B cell (primary cell): Measurements from ENCODE around the gene AGTRAP. TPM values are rescaled to one million over a fixed set of nuclear protein-coding genes. Genes with fewer than 3 reads are reported as not detected.
A peak's percentile ranks its signal among the peaks of the same experiment; 100 is the strongest.

Experiments used
- ATAC-seq: fragments of 200-7000 bp; cut with Tn5 transposase; one replicate; pipeline ENCODE4 v1.10.0; 2021; ENCODE audit warnings: low read depth, mild to moderate bottlenecking, moderate number of reproducible peaks, moderate library complexity
- CTCF ChIA-PET: fragments of 350-600 bp; sonication (Branson Sonifier 250); formaldehyde crosslinking; loops from one replicate; lab custom pipeline; 2021; ENCODE audit warnings: antibody characterized with exemption, inconsistent platforms; lab: Charles Lee
- POLR2A ChIA-PET: fragments of 350-600 bp; sonication (Branson Sonifier 250); formaldehyde crosslinking; loops from one replicate; lab custom pipeline; 2021; ENCODE audit warnings: antibody characterized with exemption; lab: Charles Lee
- DNase-seq: peaks from one replicate; pipeline ENCODE4 v3.0.0; 2013
- H2AFZ ChIP-seq: 2 replicates; pipeline ENCODE4 v1.6.1; 2012; ENCODE audit warnings: mild to moderate bottlenecking, low read depth, low read length; ENCODE audit not compliant: insufficient read depth, poor library complexity, severe bottlenecking
- H3K27ac ChIP-seq, 2 donors: 1 replicate in 1 of 2; 2 replicates in 1 of 2; pipeline ENCODE4 v1.5.1; 2012 to 2013; ENCODE audit warnings: low read length in 2 of 2, mild to moderate bottlenecking in 2 of 2, moderate library complexity in 1 of 2
- H3K27me3 ChIP-seq, 4 experiments: fragments of 200-600 bp in 1 of 4; sonication (generic) in 1 of 4; replicated peaks in 1 of 4; 1 replicate in 2 of 4; 2 replicates in 2 of 4; pipeline versions ENCODE4 v1.6.1 to v1.7.0; 2013 to 2016; ENCODE audit warnings: low read length in 3 of 4, mild to moderate bottlenecking in 2 of 4, mixed read lengths in 1 of 4, moderate library complexity in 1 of 4; ENCODE audit not compliant: insufficient read depth in 4 of 4, control insufficient read depth in 3 of 4; ENCODE audit errors: control extremely low read depth in 1 of 4
- H3K36me3 ChIP-seq, 2 experiments: replicated peaks in 1 of 2; 1 replicate in 1 of 2; 2 replicates in 1 of 2; pipeline versions ENCODE4 v1.6.1 to v1.7.1; 2013; ENCODE audit warnings: low read length in 1 of 2; ENCODE audit not compliant: insufficient read depth in 2 of 2, control insufficient read depth in 1 of 2; ENCODE audit errors: control extremely low read depth in 1 of 2, extremely low read depth in 1 of 2
- H3K4me1 ChIP-seq, 2 donors: fragments of 200-600 bp in 1 of 2; sonication (generic) in 1 of 2; 1 replicate in 1 of 2; 2 replicates in 1 of 2; pipeline versions ENCODE4 v1.5.1 to v1.6.1; 2013 to 2017; ENCODE audit warnings: low read length in 2 of 2; ENCODE audit not compliant: control insufficient read depth in 2 of 2, insufficient read depth in 2 of 2
- H3K4me2 ChIP-seq: replicated peaks from 2 replicates; pipeline ENCODE3; 2012; ENCODE audit warnings: mild to moderate bottlenecking, low read depth, low read length; ENCODE audit not compliant: poor library complexity, severe bottlenecking
- H3K4me3 ChIP-seq, 5 experiments: fragments of 200-600 bp in 1 of 5; sonication (generic) in 1 of 5; 1 replicate in 3 of 5; 2 replicates in 2 of 5; pipeline versions ENCODE4 v1.5.1 to v1.7.0; 2011 to 2016; ENCODE audit warnings: low read length in 4 of 5, mild to moderate bottlenecking in 4 of 5, low read depth in 2 of 5, control low read depth in 1 of 5, moderate library complexity in 1 of 5; ENCODE audit not compliant: insufficient read depth in 1 of 5; ENCODE audit errors: control extremely low read depth in 1 of 5, extremely low read depth in 1 of 5
- H3K79me2 ChIP-seq: fragments of 200-600 bp; sonication (generic); one replicate; pipeline ENCODE4 v1.6.0; 2016; ENCODE audit warnings: low read length; ENCODE audit not compliant: control insufficient read depth, insufficient read depth
- H3K9ac ChIP-seq: fragments of 200-600 bp; sonication (generic); 2 replicates; pipeline ENCODE4 v1.6.1; 2017; ENCODE audit warnings: mild to moderate bottlenecking, low read length, moderate library complexity
- H3K9me3 ChIP-seq, 3 donors: one replicate each; pipeline versions ENCODE4 v1.6.1 to v1.7.1; 2013; ENCODE audit warnings: low read length in 2 of 3; ENCODE audit not compliant: control insufficient read depth in 2 of 3, insufficient read depth in 1 of 3; ENCODE audit errors: control extremely low read depth in 1 of 3
- H4K20me1 ChIP-seq: 2 replicates; pipeline ENCODE4 v1.6.0; 2012; ENCODE audit warnings: mild to moderate bottlenecking, low read length; ENCODE audit not compliant: insufficient read depth, control insufficient read depth, poor library complexity, severe bottlenecking
- H3K27ac Mint-ChIP-seq: one replicate; pipeline ENCODE4 v1.8.0; 2021; ENCODE audit warnings: mixed read lengths
- H3K27me3 Mint-ChIP-seq: one replicate; pipeline ENCODE4 v1.8.0; 2021; ENCODE audit warnings: mixed read lengths
- H3K4me1 Mint-ChIP-seq: one replicate; pipeline ENCODE4 v1.8.0; 2021; ENCODE audit warnings: mixed read lengths
- H3K4me3 Mint-ChIP-seq: one replicate; pipeline ENCODE4 v1.8.0; 2021; ENCODE audit warnings: mixed read lengths
- H3K9me3 Mint-ChIP-seq: one replicate; pipeline ENCODE4 v1.8.0; 2022; ENCODE audit warnings: mixed read lengths; ENCODE audit not compliant: insufficient read depth
- EZH2 ChIP-seq: IDR thresholded peaks from 2 replicates; pipeline ENCODE4 v1.6.1; 2012; ENCODE audit warnings: borderline replicate concordance, low read depth, mild to moderate bottlenecking, moderate library complexity, low read length; ENCODE audit not compliant: insufficient read depth, poor library complexity, severe bottlenecking
- WGBS: methylation state at CpG from one replicate; pipeline ENCODE4 v1.1.5; 2013; ENCODE audit warnings: missing lambda C conversion rate; ENCODE audit not compliant: insufficient coverage; 5-methylcytosine and 5-hydroxymethylcytosine counted together
- intact Hi-C: fragments of 100-400 bp; cut with micrococcal nuclease; formaldehyde crosslinking; loops from one replicate; pipeline ENCODE4 v1.10.0; 2022
- polyA plus RNA-seq: library from polyadenylated mRNA; depleted of rRNA; stranded (reverse); fragments of >200 nt; gene quantifications from 2 replicates; pipeline ENCODE4 v1.2.3, GENCODE V29; 2012
- total RNA-seq, 2 donors: library from RNA; stranded (reverse); fragments of 120-200 nt in 1 of 2; gene quantifications; 1 replicate in 1 of 2; 2 replicates in 1 of 2; pipeline versions ENCODE4 v1.2.3 to v1.2.4, GENCODE V29; 2013 to 2022
- TF ChIP-seq, protein P1 (sequence below): fragments of 200-600 bp; IDR thresholded peaks from one replicate; pipeline ENCODE4 v1.8.0; 2022; ENCODE audit warnings: antibody characterized with exemption, mild to moderate bottlenecking

The AGTRAP gene
- total and polyA plus RNA-seq, 2 donors (not counting 1 experiment from before 2014, with no cell fraction given): 18.3 to 44.9 TPM

DNA sequence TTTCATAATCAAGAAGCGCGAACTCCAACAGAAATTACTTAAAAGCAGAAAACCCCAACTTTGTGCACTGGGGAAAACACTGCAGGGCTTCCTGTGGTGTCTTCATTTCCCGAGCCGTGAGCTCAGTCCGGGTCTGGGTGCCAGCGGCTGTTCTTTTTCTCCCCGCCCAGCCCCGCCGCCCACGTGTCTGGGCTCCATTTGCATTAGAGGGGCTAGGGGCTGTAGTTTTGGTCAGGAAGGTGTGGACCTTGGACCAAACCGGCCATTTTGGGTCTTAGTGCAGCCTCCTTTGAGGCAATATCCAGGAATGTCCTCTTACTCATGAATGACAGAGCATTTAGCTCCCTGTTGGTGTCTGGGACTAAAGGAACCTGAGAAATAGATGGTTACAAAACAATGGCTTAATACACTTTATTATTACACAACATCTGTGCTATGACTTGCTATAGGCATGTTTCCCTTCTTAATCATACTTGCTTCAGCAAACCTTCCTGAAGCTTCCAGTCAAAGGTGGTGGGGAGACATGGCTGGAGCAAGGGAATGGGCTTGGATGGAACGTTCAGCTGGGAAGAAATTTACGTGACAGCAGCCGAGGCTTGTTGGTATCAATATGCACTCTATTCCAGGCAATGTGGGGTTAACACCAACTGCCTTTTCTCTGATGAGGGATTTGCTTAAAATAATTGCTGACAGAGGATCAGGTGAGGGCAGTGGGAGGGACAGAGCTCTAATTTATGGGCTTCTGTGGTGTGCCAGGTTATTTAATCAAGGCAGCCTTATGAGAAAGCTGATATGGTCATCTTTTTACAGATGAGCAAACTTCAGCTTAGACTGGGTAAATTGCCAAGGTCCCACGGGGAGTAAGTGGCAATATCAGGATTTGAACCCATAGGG lies 1.1 kb downstream of the AGTRAP start:
- H3K4me1 Mint-ChIP-seq: peaks cover 40% of the 10 kb centered on the region
- peak overlapping the region; percentile 67 to 99 (median 98) for H3K4me3 ChIP-seq
- H3K36me3 ChIP-seq: no peaks in the 10 kb centered on the region
- CTCF ChIA-PET: interaction anchor here (0.6 to 4.0 kb wide), 8 partner anchors 12 to 700 kb away, joined by 3 to 39 read pairs (median 4); partner anchors contain the start of gene FBXO6
- H3K27ac Mint-ChIP-seq: peak overlapping the region; percentile 73
- no peaks in the 10 kb centered on the region for H3K27me3 ChIP-seq
- TF ChIP-seq EZH2: no peak
- TF ChIP-seq, protein P1, sequence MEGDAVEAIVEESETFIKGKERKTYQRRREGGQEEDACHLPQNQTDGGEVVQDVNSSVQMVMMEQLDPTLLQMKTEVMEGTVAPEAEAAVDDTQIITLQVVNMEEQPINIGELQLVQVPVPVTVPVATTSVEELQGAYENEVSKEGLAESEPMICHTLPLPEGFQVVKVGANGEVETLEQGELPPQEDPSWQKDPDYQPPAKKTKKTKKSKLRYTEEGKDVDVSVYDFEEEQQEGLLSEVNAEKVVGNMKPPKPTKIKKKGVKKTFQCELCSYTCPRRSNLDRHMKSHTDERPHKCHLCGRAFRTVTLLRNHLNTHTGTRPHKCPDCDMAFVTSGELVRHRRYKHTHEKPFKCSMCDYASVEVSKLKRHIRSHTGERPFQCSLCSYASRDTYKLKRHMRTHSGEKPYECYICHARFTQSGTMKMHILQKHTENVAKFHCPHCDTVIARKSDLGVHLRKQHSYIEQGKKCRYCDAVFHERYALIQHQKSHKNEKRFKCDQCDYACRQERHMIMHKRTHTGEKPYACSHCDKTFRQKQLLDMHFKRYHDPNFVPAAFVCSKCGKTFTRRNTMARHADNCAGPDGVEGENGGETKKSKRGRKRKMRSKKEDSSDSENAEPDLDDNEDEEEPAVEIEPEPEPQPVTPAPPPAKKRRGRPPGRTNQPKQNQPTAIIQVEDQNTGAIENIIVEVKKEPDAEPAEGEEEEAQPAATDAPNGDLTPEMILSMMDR: no peak
- H3K9me3 Mint-ChIP-seq: no peaks in the 10 kb centered on the region
- peak overlapping the region; percentile 98 for H3K9ac ChIP-seq
- intact Hi-C loops: loop anchor here (1.0 to 2.0 kb wide), 4 partner anchors 18 to 78 kb away; partner anchors contain the start of genes CLCN6 and FBXO6
- H3K4me2 ChIP-seq: peak overlapping the region; percentile 100
- peaks cover 14% of the 10 kb centered on the region for H3K79me2 ChIP-seq
- H3K27me3 Mint-ChIP-seq: no peaks in the 10 kb centered on the region
- no peaks in the 10 kb centered on the region for H3K9me3 ChIP-seq
- DNase-seq: no peak
- H2AFZ ChIP-seq: peak overlapping the region; percentile 100
- H4K20me1 ChIP-seq: peaks cover 1% of the 10 kb centered on the region
- POLR2A ChIA-PET: interaction anchor here (0.6 kb wide), 1 partner anchor 510 kb away, joined by 4 read pairs; no protein-coding TSS in a partner anchor
- H3K4me3 Mint-ChIP-seq: peak overlapping the region; percentile 97
- no peak for ATAC-seq
- peak overlapping the region in 1 of 2 donors; percentile 83 for H3K27ac ChIP-seq
- WGBS: 25% methylated on average over 11 of the region's 15 CpGs
- peaks cover 31 to 38% of the 10 kb centered on the region in 2 donors for H3K4me1 ChIP-seq
